Choroid plexus epithelial cell (primary cell): ENCODE data around the gene USP21.

Source experiments
- DNase-seq: peaks from one replicate; pipeline ENCODE4 v3.0.0-alpha.2; 2010; ENCODE audit warnings: low read depth
- H3K4me3 ChIP-seq: 2 replicates; pipeline ENCODE4 v1.5.1; 2011; ENCODE audit warnings: low read depth, mild to moderate bottlenecking, control low read depth, low read length, moderate library complexity
- TF ChIP-seq, protein P1 (sequence below): conservative IDR thresholded peaks from 2 replicates; pipeline ENCODE4 v1.5.1; 2011; ENCODE audit warnings: low read depth, mild to moderate bottlenecking, control low read depth, inconsistent platforms, low read length, moderate library complexity

The USP21 gene

DNA sequence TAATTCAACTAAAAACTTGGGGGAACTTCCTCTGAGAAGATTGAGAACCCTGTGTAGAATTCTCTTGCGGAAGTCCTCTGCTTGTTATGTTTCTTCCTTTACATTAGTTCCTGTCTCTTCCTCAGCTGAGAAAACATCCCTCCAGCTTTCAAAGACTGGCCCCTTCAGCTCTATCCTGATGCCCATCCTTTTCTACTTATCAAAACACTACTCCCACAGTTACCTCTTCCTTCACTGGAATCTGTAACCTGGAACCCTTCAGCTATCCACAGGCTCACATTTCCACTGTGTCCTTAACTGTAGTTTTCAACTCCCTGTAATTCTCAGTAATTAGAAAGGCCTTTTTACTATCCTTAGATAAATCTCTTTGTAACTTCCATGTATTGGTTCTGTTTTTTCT, 20.9 kb upstream of the USP21 start:
- TF ChIP-seq, protein P1, sequence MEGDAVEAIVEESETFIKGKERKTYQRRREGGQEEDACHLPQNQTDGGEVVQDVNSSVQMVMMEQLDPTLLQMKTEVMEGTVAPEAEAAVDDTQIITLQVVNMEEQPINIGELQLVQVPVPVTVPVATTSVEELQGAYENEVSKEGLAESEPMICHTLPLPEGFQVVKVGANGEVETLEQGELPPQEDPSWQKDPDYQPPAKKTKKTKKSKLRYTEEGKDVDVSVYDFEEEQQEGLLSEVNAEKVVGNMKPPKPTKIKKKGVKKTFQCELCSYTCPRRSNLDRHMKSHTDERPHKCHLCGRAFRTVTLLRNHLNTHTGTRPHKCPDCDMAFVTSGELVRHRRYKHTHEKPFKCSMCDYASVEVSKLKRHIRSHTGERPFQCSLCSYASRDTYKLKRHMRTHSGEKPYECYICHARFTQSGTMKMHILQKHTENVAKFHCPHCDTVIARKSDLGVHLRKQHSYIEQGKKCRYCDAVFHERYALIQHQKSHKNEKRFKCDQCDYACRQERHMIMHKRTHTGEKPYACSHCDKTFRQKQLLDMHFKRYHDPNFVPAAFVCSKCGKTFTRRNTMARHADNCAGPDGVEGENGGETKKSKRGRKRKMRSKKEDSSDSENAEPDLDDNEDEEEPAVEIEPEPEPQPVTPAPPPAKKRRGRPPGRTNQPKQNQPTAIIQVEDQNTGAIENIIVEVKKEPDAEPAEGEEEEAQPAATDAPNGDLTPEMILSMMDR: no peak
- no peak overlapping the region for H3K4me3 ChIP-seq
- no peak for DNase-seq

DNA sequence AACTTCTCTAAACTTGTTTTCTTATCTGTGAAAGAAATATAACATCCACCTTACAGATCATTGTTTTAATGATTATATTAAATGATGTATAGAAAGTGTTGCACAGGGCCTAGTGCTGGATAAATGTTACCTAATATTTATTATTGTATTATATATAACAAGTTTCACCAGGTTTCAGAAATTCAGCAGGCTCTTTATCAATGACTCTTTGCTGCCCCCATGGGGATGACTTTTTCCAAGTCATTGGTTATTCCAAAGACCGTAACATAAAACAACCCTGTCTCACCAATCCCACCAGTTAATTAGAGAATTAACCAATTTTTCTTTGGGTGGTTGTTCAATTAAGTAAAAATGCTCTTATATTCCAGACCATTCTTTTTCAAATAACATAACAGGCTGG, 19.5 kb upstream of the USP21 start:
- H3K4me3 ChIP-seq: no peak overlapping the region
- DNase-seq: peak; percentile 79
- TF ChIP-seq, protein P1: peak; percentile 64

DNA sequence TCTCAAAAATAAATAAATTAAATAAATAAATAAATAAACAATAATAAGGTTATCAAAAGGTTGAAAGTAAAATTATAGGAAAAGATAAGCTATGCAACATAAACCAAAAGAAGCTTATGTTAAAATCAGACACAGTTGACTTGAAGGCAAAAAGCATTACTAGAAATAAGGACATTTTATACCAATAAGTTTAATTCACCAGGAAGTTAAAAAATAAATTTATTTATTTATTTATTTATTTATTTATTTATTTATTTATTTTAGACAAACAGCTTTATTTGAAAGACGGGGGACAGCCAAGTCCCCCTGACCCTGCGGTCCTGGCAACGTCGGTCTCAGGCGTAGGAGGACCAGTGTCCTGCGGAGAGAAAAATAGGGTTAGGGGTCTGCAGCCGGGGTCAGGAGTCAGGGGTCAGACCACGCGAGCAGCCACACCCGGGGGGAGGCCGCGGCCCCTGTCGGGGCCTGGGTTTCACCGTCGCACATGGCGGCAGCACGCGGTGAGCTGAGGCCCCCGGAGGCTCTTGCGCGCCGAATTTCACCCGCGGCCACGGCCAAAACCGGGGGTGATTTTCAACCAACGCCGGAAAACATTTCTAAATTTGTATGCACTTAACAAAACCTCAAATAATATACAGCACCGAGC, 18.4 kb upstream of the USP21 start:
- no peak for DNase-seq
- H3K4me3 ChIP-seq: no peak overlapping the region
- TF ChIP-seq, protein P1: no peak

DNA sequence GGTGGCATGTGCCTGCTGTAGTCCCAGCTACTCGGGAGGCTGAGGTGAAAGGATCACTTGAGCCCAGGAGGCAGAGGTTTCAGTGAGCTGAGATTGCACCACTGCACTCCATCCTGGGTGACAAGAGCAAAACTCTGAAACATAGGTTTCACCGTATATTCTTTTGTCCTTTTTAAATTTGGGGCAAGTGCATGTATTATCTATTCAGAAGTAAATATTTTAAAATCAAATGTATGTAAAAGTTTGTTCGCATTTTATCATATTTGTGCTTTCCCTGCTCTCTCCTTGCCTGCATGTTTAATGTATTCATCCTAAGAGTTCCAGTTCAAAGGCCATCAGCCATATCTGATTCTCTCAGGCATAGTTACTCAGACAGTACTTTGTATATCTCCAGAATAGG, 13.5 kb upstream of the USP21 start:
- TF ChIP-seq, protein P1: no peak
- H3K4me3 ChIP-seq: no peak overlapping the region
- no peak for DNase-seq

DNA sequence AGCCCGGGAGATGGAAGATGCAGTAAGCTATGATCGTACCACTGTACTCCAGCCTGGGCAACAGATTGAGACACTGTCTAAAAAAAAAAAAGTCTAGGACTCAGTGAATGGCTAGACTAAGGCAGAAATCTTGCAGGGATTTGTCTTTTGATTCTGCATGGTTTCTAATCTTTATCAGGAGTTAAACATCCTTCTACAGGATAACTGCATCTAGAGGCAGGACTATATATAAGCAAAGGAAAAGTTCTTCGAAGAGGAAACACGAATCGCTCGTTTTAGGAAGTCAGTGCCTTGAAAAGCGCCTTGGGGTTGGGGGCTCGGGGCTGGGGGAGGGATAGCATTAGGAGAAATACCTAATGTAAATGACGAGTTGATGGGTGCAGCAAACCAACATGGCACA, 6.1 kb upstream of the USP21 start:
- H3K4me3 ChIP-seq: peak overlapping the region; percentile 86
- DNase-seq: no peak
- TF ChIP-seq, protein P1: no peak

DNA sequence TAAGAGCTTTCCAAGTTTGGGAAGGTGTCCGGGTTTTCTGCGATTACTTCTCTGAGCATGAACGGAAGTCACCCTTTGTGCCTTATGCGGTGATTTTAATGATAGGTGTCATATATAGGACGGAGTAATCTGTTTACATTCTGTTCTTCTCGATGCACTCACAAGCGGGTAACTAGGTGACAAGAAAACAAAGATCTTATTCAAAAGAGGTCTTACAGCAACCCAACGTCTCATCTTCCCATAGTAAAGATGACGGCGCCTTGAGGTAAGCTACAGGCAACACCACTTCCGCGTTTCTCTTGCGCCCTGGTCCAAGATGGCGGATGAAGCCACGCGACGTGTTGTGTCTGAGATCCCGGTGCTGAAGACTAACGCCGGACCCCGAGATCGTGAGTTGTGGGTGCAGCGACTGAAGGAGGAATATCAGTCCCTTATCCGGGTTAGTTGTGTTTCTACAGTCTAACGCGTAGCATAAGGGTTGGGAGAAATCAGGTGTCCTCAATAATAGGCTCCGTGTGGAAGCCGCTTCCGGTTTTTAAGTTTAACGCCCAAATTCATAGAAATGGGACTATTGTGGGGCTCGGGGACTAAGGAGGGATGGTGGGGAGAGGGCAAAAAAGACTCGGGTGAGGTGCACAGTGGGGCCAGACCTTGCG, 5.5 kb upstream of the USP21 start, which contains the start of gene UFC1:
Gene UFC1 (plus strand): TSS at position 297 of the 656 bp plus-strand sequence. CDS start 20 bp downstream, at position 317.
- TF ChIP-seq, protein P1: no peak
- peak within 1 kb of the TSS; percentile 86 for H3K4me3 ChIP-seq
- DNase-seq: peak; percentile 95

DNA sequence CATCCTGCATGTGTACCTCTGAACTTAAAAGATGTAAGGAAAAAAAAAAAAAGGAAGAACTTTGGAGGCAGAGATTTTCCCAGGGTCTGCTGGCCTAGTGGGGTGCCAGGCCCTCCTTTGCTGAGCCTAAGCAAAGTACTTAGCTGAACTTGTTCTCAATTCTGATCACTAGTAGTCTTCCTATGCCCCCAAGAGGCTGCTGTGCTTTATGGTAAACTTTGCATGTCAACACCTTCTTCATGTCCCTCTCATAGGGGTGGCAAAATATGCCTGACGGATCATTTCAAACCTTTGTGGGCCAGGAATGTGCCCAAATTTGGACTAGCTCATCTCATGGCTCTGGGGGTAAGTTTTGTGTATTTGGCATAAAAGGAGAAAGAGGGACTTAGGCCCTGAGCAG, 1.4 kb upstream of the USP21 start:
- TF ChIP-seq, protein P1: no peak
- no peak for DNase-seq
- no peak overlapping the region for H3K4me3 ChIP-seq
